Mammary epithelial cell (primary cell): ENCODE data around the gene SYCN.

Experiments
- CTCF ChIP-seq, 2 donors: IDR thresholded peaks in 1 of 2; conservative IDR thresholded peaks in 1 of 2; 2 replicates each; pipeline ENCODE4 v1.5.1; 2011 to 2012; ENCODE audit warnings: inconsistent platforms in 2 of 2, low read length in 2 of 2, mild to moderate bottlenecking in 2 of 2, control low read depth in 1 of 2, low read depth in 1 of 2; ENCODE audit not compliant: insufficient read depth in 1 of 2; ENCODE audit errors: extremely low read depth in 1 of 2
- EZH2 ChIP-seq: IDR thresholded peaks from 2 replicates; pipeline ENCODE4 v1.6.1; 2012; ENCODE audit warnings: low read length, inconsistent platforms, borderline replicate concordance

GRCh38 chr19:39223703-39224279 is 19.7 kb upstream of the SYCN start:
- no peak for TF ChIP-seq CTCF (conservative IDR thresholded peaks at IDR 0.05 in 1 of 2, IDR thresholded peaks at IDR 0.05 in 1 of 2; ENCODE audit: extremely low read depth in 1 of 2, insufficient read depth in 1 of 2, low read depth in 1 of 2, low read length in 2 of 2)
- no peak for TF ChIP-seq EZH2
